GM23338 (cell line): Measurements from ENCODE around the gene PARVB. TPM values are rescaled to one million over a fixed set of nuclear protein-coding genes. Genes with fewer than 3 reads are reported as not detected.
"Not testable (repeated sequence)": the region's sequence is repeated elsewhere in the genome, so short reads cannot be mapped to it uniquely, and the experiment has no call there.

Experiments used
- ATAC-seq: fragments of 200-7000 bp; cut with Tn5 transposase; 3 replicates; pipeline ENCODE4 v1.9.1; 2020
- DNase-seq: peaks from one replicate; pipeline ENCODE4 v3.0.0-alpha.2; 2015; ENCODE audit warnings: low spot score
- H2AFZ ChIP-seq: fragments of 200-600 bp; sonication (generic); 2 replicates; pipeline ENCODE4 v1.8.0; 2016; ENCODE audit warnings: antibody characterized with exemption, mild to moderate bottlenecking, moderate library complexity
- H3F3A ChIP-seq: fragments of 200-600 bp; sonication (generic); replicated peaks from 2 replicates; pipeline ENCODE4 v1.8.0; 2017; ENCODE audit warnings: antibody characterized with exemption, mixed run types, low read depth
- H3K27ac ChIP-seq: fragments of 200-600 bp; sonication (generic); 2 replicates; pipeline ENCODE4 v1.6.1; 2016; ENCODE audit warnings: low read depth
- H3K27me3 ChIP-seq: fragments of 200-600 bp; sonication (generic); 2 replicates; pipeline ENCODE4 v1.8.0; 2016; ENCODE audit warnings: mild to moderate bottlenecking, mixed run types, moderate library complexity; ENCODE audit not compliant: insufficient read depth
- H3K36me3 ChIP-seq: fragments of 200-600 bp; sonication (generic); 2 replicates; pipeline ENCODE4 v1.8.0; 2016; ENCODE audit warnings: mild to moderate bottlenecking; ENCODE audit not compliant: insufficient read depth
- H3K4me1 ChIP-seq: fragments of 200-600 bp; sonication (generic); 2 replicates; pipeline ENCODE4 v1.8.0; 2016; ENCODE audit warnings: mild to moderate bottlenecking, moderate library complexity; ENCODE audit not compliant: insufficient read depth
- H3K4me2 ChIP-seq: fragments of 200-600 bp; sonication (generic); 2 replicates; pipeline ENCODE4 v1.7.1; 2017; ENCODE audit warnings: mixed run types
- H3K4me3 ChIP-seq: fragments of 200-600 bp; sonication (generic); 2 replicates; pipeline ENCODE4 v1.6.1; 2016; ENCODE audit warnings: mixed run types
- H3K79me2 ChIP-seq: fragments of 200-600 bp; sonication (generic); replicated peaks from 2 replicates; pipeline ENCODE4 v1.8.0; 2017; ENCODE audit warnings: mild to moderate bottlenecking; ENCODE audit not compliant: insufficient read depth
- H3K9me2 ChIP-seq: fragments of 200-600 bp; sonication (generic); 2 replicates; pipeline ENCODE4 v1.8.0; 2017; ENCODE audit not compliant: insufficient read depth
- H4K20me1 ChIP-seq: fragments of 200-600 bp; sonication (generic); replicated peaks from 2 replicates; pipeline ENCODE4 v1.8.0; 2017; ENCODE audit warnings: mild to moderate bottlenecking; ENCODE audit not compliant: insufficient read depth
- H3K27ac Mint-ChIP-seq: 2 replicates; pipeline ENCODE4 v1.8.0; 2020; ENCODE audit warnings: inconsistent platforms, mild to moderate bottlenecking, moderate library complexity, mixed read lengths
- H3K27me3 Mint-ChIP-seq: 3 replicates; pipeline ENCODE4 v1.8.0; 2022; ENCODE audit warnings: low read depth, mild to moderate bottlenecking, moderate library complexity, mixed read lengths, inconsistent platforms; ENCODE audit not compliant: insufficient read depth, poor library complexity
- H3K36me3 Mint-ChIP-seq: 3 replicates; pipeline ENCODE4 v1.8.0; 2021; ENCODE audit warnings: low read depth, mild to moderate bottlenecking, inconsistent platforms, moderate library complexity, mixed read lengths
- H3K4me1 Mint-ChIP-seq: 3 replicates; pipeline ENCODE4 v1.8.0; 2020; ENCODE audit warnings: mild to moderate bottlenecking, inconsistent platforms, mixed read lengths
- H3K4me3 Mint-ChIP-seq: 3 replicates; pipeline ENCODE4 v1.8.0; 2021; ENCODE audit warnings: moderate library complexity, mild to moderate bottlenecking, inconsistent platforms, mixed read lengths
- H3K9me3 Mint-ChIP-seq: 3 replicates; pipeline ENCODE4 v1.8.0; 2020; ENCODE audit warnings: moderate library complexity, mild to moderate bottlenecking, inconsistent platforms, mixed read lengths
- CTCF ChIP-seq, 2 experiments: fragments of 200-600 bp in 1 of 2; sonication (generic) in 1 of 2; conservative IDR thresholded peaks; 2 replicates each; pipeline versions ENCODE4 v1.5.1 to v1.6.1; 2016 to 2017; ENCODE audit warnings: antibody characterized with exemption in 2 of 2, low read depth in 2 of 2, mild to moderate bottlenecking in 2 of 2, moderate library complexity in 1 of 2
- ETS1 ChIP-seq: IDR thresholded peaks from 2 replicates; pipeline ENCODE4 v1.6.1; 2016; ENCODE audit warnings: antibody characterized with exemption
- EZH2 ChIP-seq: fragments of 200-600 bp; sonication (generic); IDR thresholded peaks from one replicate; pipeline ENCODE4 v1.8.0; 2017; ENCODE audit warnings: antibody characterized with exemption, mild to moderate bottlenecking, low read depth; ENCODE audit not compliant: unreplicated experiment
- EZH2phosphoT487 ChIP-seq: fragments of 200-600 bp; sonication (generic); IDR thresholded peaks from one replicate; pipeline ENCODE4 v1.8.1; 2018; ENCODE audit warnings: antibody characterized with exemption; ENCODE audit not compliant: unreplicated experiment
- NANOG ChIP-seq: IDR thresholded peaks from 2 replicates; pipeline ENCODE4 v1.6.1; 2016; ENCODE audit warnings: antibody characterized with exemption, borderline replicate concordance
- POLR2AphosphoS5 ChIP-seq: IDR thresholded peaks from 2 replicates; pipeline ENCODE4 v1.6.1; 2016; ENCODE audit warnings: antibody characterized with exemption, low read depth
- REST ChIP-seq: IDR thresholded peaks from one replicate; pipeline ENCODE4 v1.6.1; 2018; ENCODE audit warnings: antibody characterized with exemption; ENCODE audit not compliant: unreplicated experiment
- STAT1 ChIP-seq: IDR thresholded peaks from one replicate; pipeline ENCODE4 v1.6.1; 2016; ENCODE audit warnings: antibody characterized with exemption; ENCODE audit not compliant: unreplicated experiment
- ZNF114 ChIP-seq: fragments of 250-450 bp; sonication (Bioruptor Pico); IDR thresholded peaks from 2 replicates; pipeline ENCODE4 v1.5.0; 2020; ENCODE audit warnings: mild to moderate bottlenecking, moderate library complexity
- ZNF331 ChIP-seq: fragments of 250-450 bp; sonication (Bioruptor Pico); IDR thresholded peaks from 2 replicates; pipeline ENCODE4 v1.5.0; 2020; ENCODE audit warnings: low read depth, mild to moderate bottlenecking, moderate library complexity
- polyA plus RNA-seq: library from polyadenylated mRNA; unstranded; fragments of >200 nt; fragmentation: Nextera tagmentation; extraction: Ambion mirVana; gene quantifications from 2 replicates; pipeline ENCODE4 v1.2.1, GENCODE V29; 2016
- total RNA-seq: library from RNA; depleted of rRNA; stranded (reverse); fragments of >200 nt; shearing (Covaris generic); gene quantifications from 2 replicates; pipeline ENCODE4 v1.2.3, GENCODE V29; 2014

Gene PARVB
- total and polyA plus RNA-seq, 2 experiments from 2014 or later = 4.3 to 7.7 TPM

GRCh38 chr22:44108806-44109385 is 84.8 kb downstream of the PARVB start:
- no peaks in the 10 kb centered on the region for H3K79me2 ChIP-seq
- H4K20me1 ChIP-seq = no peaks in the 10 kb centered on the region
- Mint-ChIP-seq H3K4me3 (no peak overlapping the region; the same call in 2 of the 3 replicates), H3K4me1 (peaks cover 38% of the 10 kb centered on the region), H3K27ac (peak overlapping the region; percentile 92; the same call in 1 of the 2 replicates), H3K9me3 (peaks cover 12% of the 10 kb centered on the region), H3K27me3 (peaks cover 10% of the 10 kb centered on the region), H3K36me3 (peaks cover 17% of the 10 kb centered on the region)
- H3F3A ChIP-seq = no peaks in the 10 kb centered on the region
- H3K27ac ChIP-seq = peak overlapping the region; percentile 66; the same call in 1 of the 2 replicates
- H3K4me3 ChIP-seq = no peak overlapping the region
- H2AFZ ChIP-seq = no peak overlapping the region
- DNase-seq = no peak
- H3K9me2 ChIP-seq = no peaks in the 10 kb centered on the region
- ATAC-seq = no peak
- peaks cover 23% of the 10 kb centered on the region for H3K4me1 ChIP-seq
- no peaks in the 10 kb centered on the region for H3K36me3 ChIP-seq
- H3K27me3 ChIP-seq = no peaks in the 10 kb centered on the region
- no peak overlapping the region for H3K4me2 ChIP-seq
- no peak for TF ChIP-seq EZH2phosphoT487
- TF ChIP-seq ETS1 = no peak
- no peak for TF ChIP-seq ZNF114 (CRISPR knock-in tag)
- no peak for TF ChIP-seq STAT1

- H4K20me1 ChIP-seq = no peaks in the 10 kb centered on the region
- H3K79me2 ChIP-seq = no peaks in the 10 kb centered on the region
- H3F3A ChIP-seq = no peaks in the 10 kb centered on the region
- no peak overlapping the region for H3K27ac Mint-ChIP-seq
- H3K4me1 Mint-ChIP-seq = peaks cover 38% of the 10 kb centered on the region
- no peak overlapping the region; the same call in 1 of the 2 replicates for H3K27ac ChIP-seq
- H3K27me3 Mint-ChIP-seq = peaks cover 8% of the 10 kb centered on the region
- ATAC-seq = no peak
- H3K4me2 ChIP-seq = no peak overlapping the region
- peaks cover 23% of the 10 kb centered on the region for H3K4me1 ChIP-seq
- peaks cover 13% of the 10 kb centered on the region for H3K36me3 Mint-ChIP-seq
- no peaks in the 10 kb centered on the region for H3K36me3 ChIP-seq
- no peak for DNase-seq
- H3K27me3 ChIP-seq = no peaks in the 10 kb centered on the region
- TF ChIP-seq ETS1 (no peak), EZH2 (no peak), NANOG (no peak), ZNF331 (no peak), POLR2AphosphoS5 (no peak), REST (no peak), CTCF (conservative IDR thresholded peaks at IDR 0.05; ENCODE audit: low read depth in 2 of 2) (no peak)
- H3K9me2 ChIP-seq = no peaks in the 10 kb centered on the region
- peaks cover 10% of the 10 kb centered on the region for H3K9me3 Mint-ChIP-seq
- no peak overlapping the region for H3K4me3 ChIP-seq
- no peak overlapping the region for H3K4me3 Mint-ChIP-seq
- no peak overlapping the region for H2AFZ ChIP-seq
These were observed 85.3 kb downstream of the PARVB start for GRCh38 chr22:44109416-44109815.

- H3K4me2 ChIP-seq, H4K20me1 ChIP-seq, H3K36me3 Mint-ChIP-seq, H3K27ac ChIP-seq, DNase-seq, H3K27me3 Mint-ChIP-seq, H3K4me3 ChIP-seq, H3F3A ChIP-seq, H3K27me3 ChIP-seq, H3K4me3 Mint-ChIP-seq, H3K9me2 ChIP-seq, H3K9me3 Mint-ChIP-seq, ATAC-seq, H3K36me3 ChIP-seq, H3K79me2 ChIP-seq, H2AFZ ChIP-seq, H3K27ac Mint-ChIP-seq: not testable (repeated sequence)
- H3K4me1 Mint-ChIP-seq = peaks cover 38% of the 10 kb centered on the region
- H3K4me1 ChIP-seq = peaks cover 23% of the 10 kb centered on the region
These were observed 86.6 kb downstream of the PARVB start for GRCh38 chr22:44110656-44111055.
